GM18498 (cell line): Measurements from ENCODE around the gene CHERP.

Experiments
- ATAC-seq: cut with Tn5 transposase; IDR thresholded peaks from one replicate; pipeline ENCODE4 v1.9.1; 2021; ENCODE audit warnings: mild to moderate bottlenecking, moderate library complexity; ENCODE audit not compliant: unreplicated experiment

CHERP gene

DNA sequence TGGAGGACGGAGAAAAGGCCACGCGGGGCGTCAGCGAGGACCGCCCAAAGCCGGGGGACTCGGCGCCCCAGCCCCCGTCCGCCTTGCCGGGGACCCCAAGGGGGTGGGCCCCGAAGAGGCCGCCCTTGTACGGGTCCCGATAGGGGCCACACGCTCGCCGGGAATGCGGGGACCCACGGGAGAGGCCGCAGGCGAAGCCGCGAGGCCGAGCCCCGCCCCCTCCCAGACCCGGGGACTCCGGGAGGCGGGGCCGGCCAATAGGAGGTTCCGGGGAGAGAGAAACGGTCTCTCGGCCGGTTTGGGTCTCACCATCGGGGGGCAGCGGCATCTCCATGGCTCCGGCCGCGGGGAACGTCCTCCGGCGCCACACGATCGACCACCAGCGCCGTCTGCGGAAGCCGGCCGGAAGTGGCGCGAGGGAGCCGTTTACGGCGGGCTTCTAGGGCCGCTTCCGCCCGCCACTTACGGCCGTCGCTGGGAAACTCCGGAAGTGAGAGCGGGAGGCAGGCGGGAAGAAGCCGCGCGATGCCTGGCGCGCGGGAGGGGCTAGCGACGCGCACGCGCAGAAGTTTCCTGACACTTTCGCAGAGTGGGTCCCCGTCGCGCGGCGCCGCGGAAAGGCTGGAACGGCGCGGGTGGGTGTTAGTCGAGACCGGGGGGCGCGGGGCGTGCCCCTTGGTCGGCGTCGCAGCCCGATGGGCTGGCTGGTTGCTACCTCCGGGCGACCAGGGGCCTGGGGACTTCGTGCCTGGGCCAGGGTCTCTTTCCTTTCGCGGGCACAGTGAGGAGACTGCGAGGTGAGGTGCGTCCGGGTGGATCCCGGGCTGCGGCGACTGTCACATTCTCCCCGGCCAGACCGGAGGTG, at the start of gene CHERP:
Gene CHERP (minus strand): TSS at position 393 of the 865 bp plus-strand sequence. CDS start 59 bp downstream, at position 334.
- peak; percentile 81 for ATAC-seq

- ATAC-seq: no peak
Measured at GRCh38 chr19:16590876-16591802, 48.9 kb upstream of the CHERP start.

GRCh38 chr19:16589917-16590316, 47.7 kb upstream of the CHERP start:
- ATAC-seq: no peak

DNA sequence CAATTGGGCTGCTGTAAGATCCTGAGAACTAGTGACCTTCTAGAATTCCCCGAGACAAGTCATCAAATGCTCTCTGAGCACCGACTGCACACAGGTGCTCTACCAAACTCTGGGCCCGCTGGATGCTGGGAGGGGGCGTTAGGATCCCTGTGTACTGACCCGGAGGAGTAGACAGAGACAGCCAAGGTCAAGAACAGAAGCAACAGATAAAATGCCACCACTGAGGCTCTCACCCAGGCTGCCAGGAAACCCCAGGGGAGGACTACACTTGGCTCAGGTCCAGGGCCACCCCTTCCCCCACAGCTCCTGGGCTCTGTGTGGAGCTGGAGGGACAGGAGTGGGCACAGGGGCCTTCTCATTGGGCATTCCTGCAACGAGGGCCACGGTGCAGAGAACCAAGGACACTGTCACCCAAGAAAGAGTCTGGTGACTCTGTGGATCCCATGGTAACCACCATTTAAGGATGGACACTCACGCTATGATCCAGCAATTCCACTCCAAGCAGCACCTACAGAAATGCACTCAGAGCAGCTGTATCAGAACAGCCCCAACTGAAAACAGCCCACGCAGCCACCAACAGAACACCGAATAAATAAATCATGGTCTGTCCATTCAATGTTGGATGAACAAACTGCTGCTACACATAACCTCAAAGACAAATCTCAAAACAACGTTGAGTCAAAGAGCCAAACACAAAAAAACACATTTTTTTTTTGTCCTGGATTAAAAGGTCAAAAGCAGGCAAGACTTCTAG, 46.8 kb upstream of the CHERP start:
- no peak for ATAC-seq

GRCh38 chr19:16587833-16588823, 45.9 kb upstream of the CHERP start:
- ATAC-seq: peak; percentile 32

DNA sequence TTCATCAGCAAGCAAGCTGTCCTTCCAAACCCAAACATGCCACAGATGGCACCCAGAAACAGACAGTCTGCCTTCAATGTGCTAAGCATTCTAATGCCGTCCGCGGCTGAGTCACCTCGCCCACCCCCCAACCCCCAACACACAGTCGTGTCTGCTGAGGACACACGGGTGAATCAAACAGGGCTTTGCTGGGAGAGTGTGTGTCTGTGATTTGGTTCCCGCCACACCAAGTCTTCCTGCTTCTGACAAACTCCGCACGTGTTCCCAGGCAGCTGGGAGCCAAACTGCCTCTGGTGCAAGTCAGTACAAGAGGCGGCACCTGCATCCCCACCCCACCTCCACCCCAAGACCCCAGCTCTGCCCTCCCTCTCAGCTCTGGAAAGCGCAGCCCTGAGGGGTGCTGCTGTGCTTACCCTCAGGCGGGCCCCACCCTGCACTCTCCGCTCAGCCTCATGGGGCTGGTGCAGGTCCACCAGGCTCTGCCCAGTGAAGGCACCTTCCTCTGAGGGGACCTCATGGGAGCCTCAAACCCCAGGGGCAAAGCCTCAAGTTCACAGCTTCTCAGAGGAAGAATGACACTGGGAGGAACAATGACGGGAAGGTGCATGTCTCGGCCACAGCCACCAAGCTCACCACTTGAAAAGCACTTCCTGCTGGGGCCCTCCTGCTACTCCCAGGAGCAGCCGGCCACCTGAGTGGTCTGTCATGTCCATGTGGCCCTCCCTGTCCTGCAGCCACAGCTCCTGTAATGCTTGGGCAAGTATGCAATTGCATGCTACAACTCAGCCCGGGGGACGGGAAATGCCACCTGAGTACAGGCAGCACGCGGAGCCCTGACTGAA, 45.0 kb upstream of the CHERP start:
- ATAC-seq: no peak

GRCh38 chr19:16586477-16586871, 44.2 kb upstream of the CHERP start:
- ATAC-seq: no peak

DNA sequence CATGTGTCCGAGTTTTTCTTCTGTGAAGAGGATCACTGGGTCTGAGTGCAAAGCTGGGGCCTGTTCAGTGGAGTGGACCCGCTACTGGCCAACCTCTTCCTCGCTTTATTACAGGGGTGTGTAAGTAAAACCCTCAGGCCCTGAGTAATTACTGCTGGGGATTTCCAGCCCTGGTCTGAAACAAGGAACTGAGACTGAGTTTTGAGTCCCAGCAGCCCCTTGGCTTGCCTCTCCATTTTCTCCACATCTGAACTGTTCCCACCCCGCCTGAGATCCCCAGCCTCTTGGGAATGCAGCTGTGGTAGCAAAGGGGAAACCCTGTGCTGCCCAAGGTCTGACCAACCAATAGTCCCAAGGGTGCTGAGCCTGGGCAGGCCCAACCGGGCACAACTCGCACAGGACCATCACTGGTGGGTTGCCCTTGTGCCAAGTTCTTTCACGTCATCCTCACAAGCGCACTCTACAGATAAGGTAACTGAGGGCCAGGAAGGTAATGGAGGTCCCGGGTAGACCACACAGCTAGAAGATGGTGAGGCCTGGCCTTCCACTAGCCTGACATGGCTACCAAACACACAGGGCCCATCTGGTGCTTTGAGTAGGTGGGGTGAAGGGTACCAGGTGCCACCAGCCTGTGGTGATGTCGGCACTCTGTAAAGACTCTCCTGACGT, 43.7 kb upstream of the CHERP start:
- peak; percentile 27 for ATAC-seq

- ATAC-seq: no peak
Measured at GRCh38 chr19:16585094-16585801, 43.0 kb upstream of the CHERP start.

DNA sequence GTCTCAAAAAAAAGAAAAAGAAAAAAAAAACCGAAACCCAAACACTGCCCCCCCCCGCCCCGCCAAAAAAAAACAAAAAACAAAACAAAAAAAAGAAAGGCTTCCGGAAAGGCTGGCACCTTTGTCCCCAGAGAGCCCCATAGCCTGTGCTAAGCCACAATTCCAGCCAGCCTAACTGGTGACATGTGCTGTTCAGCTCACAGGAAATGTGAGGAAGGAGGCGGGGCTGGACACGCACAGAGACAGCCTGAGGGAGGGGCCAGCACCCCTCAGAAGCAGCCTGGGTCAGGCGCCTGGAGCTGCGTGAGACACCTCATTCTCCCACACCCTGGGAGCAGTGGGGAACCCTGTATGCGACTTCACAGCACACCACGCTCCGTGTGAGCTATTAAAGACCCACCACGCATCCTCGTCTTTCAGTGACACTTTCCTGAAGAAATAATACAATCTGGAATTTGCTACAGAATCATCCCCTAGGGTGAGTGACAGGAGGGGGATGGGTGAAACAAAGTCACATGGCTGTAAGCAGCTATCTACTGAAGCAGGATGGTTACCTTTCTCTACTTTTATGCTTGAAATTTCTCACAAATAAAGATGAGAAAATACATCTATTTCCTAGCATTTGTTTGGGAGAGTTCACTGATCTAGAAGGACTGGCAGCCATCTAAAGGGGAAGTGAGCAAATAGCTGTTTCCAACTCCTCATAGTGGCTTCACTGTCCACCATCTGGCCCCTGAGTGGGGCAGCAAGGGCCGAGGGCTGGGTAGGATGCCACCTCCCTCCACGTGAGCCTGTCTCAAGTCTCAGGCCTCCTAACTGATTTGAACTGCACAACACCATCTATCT, 42.2 kb upstream of the CHERP start:
- ATAC-seq: peak; percentile 62

GRCh38 chr19:16582486-16583261, 40.4 kb upstream of the CHERP start:
- no peak for ATAC-seq

GRCh38 chr19:16581971-16582343, 39.7 kb upstream of the CHERP start:
- no peak for ATAC-seq

DNA sequence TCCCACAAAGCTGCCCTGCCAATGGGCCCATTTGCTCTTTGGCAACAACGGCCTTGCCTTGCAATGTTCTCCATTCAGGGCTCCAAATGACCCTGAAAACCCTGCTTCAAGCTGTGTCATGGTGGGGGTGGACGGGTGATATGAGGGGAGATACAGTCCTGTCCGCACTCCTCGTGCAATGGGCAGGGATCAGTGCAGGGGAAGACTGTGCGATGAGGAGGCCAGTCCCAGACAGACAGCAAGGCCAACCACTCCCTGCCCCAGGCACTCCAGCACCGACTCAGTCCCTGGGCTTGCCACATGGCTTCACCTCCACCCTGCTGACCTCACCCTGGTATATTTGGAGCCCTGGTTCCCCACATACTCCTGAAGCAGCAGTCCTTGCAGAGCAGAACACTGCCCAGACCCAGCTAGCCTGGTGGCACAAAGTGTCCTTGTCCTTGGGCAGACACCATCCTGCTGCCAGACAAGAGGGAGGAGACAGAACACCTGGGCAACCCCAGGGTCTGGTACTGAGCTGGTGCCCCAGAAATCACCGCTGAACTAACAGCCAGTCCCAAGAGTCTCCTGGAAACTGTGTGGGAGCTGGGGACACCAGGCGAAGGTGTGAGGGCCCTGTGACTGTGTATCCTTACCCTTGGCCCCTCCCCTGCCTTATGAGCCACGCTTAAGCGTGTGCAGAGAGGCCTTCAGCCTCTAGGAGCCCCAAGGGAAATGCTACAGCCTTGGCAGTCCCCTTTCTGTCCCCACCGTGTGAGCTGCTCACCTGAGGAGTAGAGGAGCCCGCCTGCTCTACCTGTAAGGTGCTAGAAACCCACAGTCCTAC, 39.1 kb upstream of the CHERP start:
- ATAC-seq: no peak

DNA sequence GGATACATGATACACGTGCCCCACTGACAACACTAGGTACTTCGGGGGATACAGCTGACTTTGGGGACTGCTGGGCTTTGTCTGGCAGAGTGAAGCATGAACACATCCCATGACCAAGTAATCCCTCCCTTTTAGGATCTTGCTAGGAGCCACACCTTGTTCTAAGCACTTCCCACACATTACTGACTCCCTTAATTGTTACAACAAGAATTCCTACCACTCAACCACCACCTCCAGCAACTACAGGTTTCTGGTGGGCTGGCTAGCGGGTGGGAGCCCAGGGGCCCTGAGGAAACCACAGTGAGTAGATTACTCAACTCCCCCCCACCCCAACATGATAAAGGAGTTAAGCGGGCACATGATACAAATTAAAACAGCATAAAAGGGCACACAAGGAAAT, 37.1 kb upstream of the CHERP start:
- ATAC-seq: no peak

DNA sequence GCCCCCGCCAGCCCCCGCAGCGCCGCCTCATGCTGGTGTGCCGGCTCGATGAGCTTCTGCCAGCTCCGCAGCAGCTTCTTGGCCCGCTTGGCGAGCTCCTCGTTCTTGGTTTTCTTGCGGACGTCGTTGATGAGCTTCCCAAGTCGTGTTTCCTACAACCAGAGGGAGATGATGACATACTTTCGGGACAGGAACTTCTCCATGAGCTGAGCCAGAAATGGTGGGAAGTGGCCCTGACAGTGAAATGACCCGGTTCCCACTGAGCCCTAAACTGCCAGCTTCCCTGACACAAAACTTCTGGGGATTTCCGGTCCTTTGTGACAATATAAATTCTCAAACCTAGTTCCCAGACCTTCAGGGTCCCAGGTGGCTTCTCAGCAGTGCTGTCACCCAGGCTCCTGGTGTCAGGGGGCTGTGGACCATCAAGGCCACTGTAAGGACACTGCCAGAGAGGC, 35.3 kb upstream of the CHERP start:
- ATAC-seq: no peak
